HCT116 (cell line): ENCODE data around the gene LY86. TPM values are rescaled to one million over a fixed set of nuclear protein-coding genes. Genes with fewer than 3 reads are reported as not detected.

Experiments
- ATAC-seq: fragments of 200-7000 bp; cut with Tn5 transposase; 2 replicates; pipeline ENCODE4 v1.9.1; 2020; ENCODE audit warnings: mild to moderate bottlenecking, moderate library complexity
- BruUV-seq: library from RNA; stranded (reverse); fragments of 400-500 nt; replicated peaks from 2 replicates; lab custom pipeline; 2021; lab: Mats Ljungman, UMichigan
- CTCF ChIA-PET: fragments of 300-600 bp; sonication (Branson Sonifier 250); formaldehyde crosslinking; loops from one replicate; lab custom pipeline; 2021; ENCODE audit warnings: antibody characterized with exemption; lab: Charles Lee
- POLR2A ChIA-PET: fragments of 300-600, 350-600 bp; sonication (Branson Sonifier 250); formaldehyde crosslinking; loops from one replicate; lab custom pipeline; 2021; ENCODE audit warnings: antibody characterized with exemption; lab: Charles Lee
- RAD21 ChIA-PET, 2 experiments: fragments of 300-600 bp; sonication (Branson Sonifier 250); formaldehyde crosslinking; loops; one replicate each; lab custom pipeline; 2023; ENCODE audit warnings: low total read pairs in 2 of 2; ENCODE audit not compliant: uncharacterized antibody in 2 of 2, unreplicated experiment in 2 of 2, low non-redundant PET in 1 of 2; lab: Charles Lee
- DNase-seq: peaks from one replicate; pipeline ENCODE4 v3.0.0-alpha.2; 2010; ENCODE audit warnings: low read depth, low spot score
- H2AFZ ChIP-seq: fragments of 200-600 bp; shearing (Covaris generic), sonication (generic); 2 replicates; pipeline ENCODE4 v1.6.1; 2017; ENCODE audit warnings: low read depth, mixed run types, mixed read lengths, antibody characterized with exemption, low read length; ENCODE audit not compliant: poor library complexity, severe bottlenecking
- H3K27ac ChIP-seq: 2 replicates; pipeline ENCODE4 v1.5.1; 2012; ENCODE audit warnings: low read depth, low read length
- H3K27me3 ChIP-seq: fragments of 200-600 bp; sonication (generic); 2 replicates; pipeline ENCODE4 v1.6.1; 2016; ENCODE audit warnings: mixed run types, low read length, mixed read lengths; ENCODE audit not compliant: insufficient read depth
- H3K36me3 ChIP-seq, 2 experiments: fragments of 200-500 bp in 1 of 2; fragments of 200-600 bp in 1 of 2; sonication (Bioruptor generic) in 1 of 2; sonication (generic) in 1 of 2; 2 replicates each; pipeline versions ENCODE4 v1.5.1 to v1.6.1; 2014 to 2016; ENCODE audit warnings: low read length in 2 of 2, inconsistent platforms in 1 of 2, mixed read lengths in 1 of 2, mixed run types in 1 of 2; ENCODE audit not compliant: insufficient read depth in 2 of 2, control insufficient read depth in 1 of 2
- H3K4me1 ChIP-seq, 2 experiments: fragments of 200-600 bp in 1 of 2; sonication (generic) in 1 of 2; 2 replicates each; pipeline versions ENCODE4 v1.5.1 to v1.6.1; 2012 to 2017; ENCODE audit warnings: low read length in 2 of 2, inconsistent platforms in 1 of 2, mild to moderate bottlenecking in 1 of 2, mixed read lengths in 1 of 2, mixed run types in 1 of 2, moderate library complexity in 1 of 2; ENCODE audit not compliant: insufficient read depth in 2 of 2, control insufficient read depth in 1 of 2
- H3K4me2 ChIP-seq: fragments of 200-600 bp; sonication (generic); 2 replicates; pipeline ENCODE4 v1.6.1; 2017; ENCODE audit warnings: mixed run types, low read length, mixed read lengths
- H3K4me3 ChIP-seq, 2 experiments: fragments of 200-600 bp in 1 of 2; sonication (generic) in 1 of 2; replicated peaks in 1 of 2; 2 replicates each; pipeline ENCODE4 v1.5.1; 2011 to 2016; ENCODE audit warnings: low read length in 2 of 2, control low read depth in 1 of 2, low read depth in 1 of 2, mild to moderate bottlenecking in 1 of 2, mixed read lengths in 1 of 2, mixed run types in 1 of 2
- H3K79me2 ChIP-seq: fragments of 200-600 bp; sonication (generic); 2 replicates; pipeline ENCODE4 v1.6.1; 2017; ENCODE audit warnings: mild to moderate bottlenecking, mixed run types, low read length, moderate library complexity, mixed read lengths; ENCODE audit not compliant: insufficient read depth
- H3K9ac ChIP-seq: fragments of 200-600 bp; sonication (generic); 2 replicates; pipeline ENCODE4 v1.6.1; 2016; ENCODE audit warnings: low read length, mixed read lengths
- H3K9me2 ChIP-seq: fragments of 200-600 bp; sonication (generic), shearing (Covaris generic); 2 replicates; pipeline ENCODE4 v1.6.1; 2017; ENCODE audit warnings: mixed run types, mild to moderate bottlenecking, moderate library complexity; ENCODE audit not compliant: insufficient read depth
- H3K9me3 ChIP-seq, 2 experiments: fragments of 200-500 bp in 1 of 2; fragments of 200-600 bp in 1 of 2; sonication (Bioruptor generic) in 1 of 2; sonication (generic) in 1 of 2; 2 replicates each; pipeline ENCODE4 v1.6.1; 2014 to 2017; ENCODE audit warnings: low read length in 2 of 2, mixed read lengths in 2 of 2, inconsistent platforms in 1 of 2, low read depth in 1 of 2, mild to moderate bottlenecking in 1 of 2, mixed run types in 1 of 2, moderate library complexity in 1 of 2; ENCODE audit not compliant: control insufficient read depth in 1 of 2, insufficient read depth in 1 of 2
- H4K20me1 ChIP-seq: fragments of 200-600 bp; sonication (generic), shearing (Covaris generic); 2 replicates; pipeline ENCODE4 v1.6.1; 2017; ENCODE audit warnings: mixed run types, mild to moderate bottlenecking, moderate library complexity; ENCODE audit not compliant: insufficient read depth
- CBX3 ChIP-seq: IDR thresholded peaks from 2 replicates; pipeline ENCODE4 v1.6.1; 2012; ENCODE audit warnings: low read depth
- CEBPB ChIP-seq: IDR thresholded peaks from 2 replicates; pipeline ENCODE4 v1.6.1; 2012; ENCODE audit warnings: low read depth
- FOSL1 ChIP-seq: IDR thresholded peaks from 2 replicates; pipeline ENCODE4 v1.6.1; 2012; ENCODE audit warnings: low read depth
- POLR2AphosphoS5 ChIP-seq: IDR thresholded peaks from 2 replicates; pipeline ENCODE4 v1.6.1; 2011; ENCODE audit warnings: mild to moderate bottlenecking, low read depth, low read length, moderate library complexity
- RAD21 ChIP-seq: IDR thresholded peaks from 2 replicates; pipeline ENCODE4 v1.6.1; 2012; ENCODE audit warnings: low read depth, mild to moderate bottlenecking
- SRF ChIP-seq: IDR thresholded peaks from 2 replicates; pipeline ENCODE4 v1.6.1; 2012; ENCODE audit warnings: low read depth
- intact Hi-C: fragments of 100-400 bp; cut with micrococcal nuclease; formaldehyde crosslinking; loops from 2 replicates; pipeline ENCODE4 v1.10.0; 2022
- total RNA-seq: library from RNA; stranded (reverse); gene quantifications from one replicate; pipeline ENCODE4 v1.2.1, GENCODE V29; 2021; ENCODE audit not compliant: unreplicated experiment
- TF ChIP-seq, protein P1 (sequence below), 3 experiments: fragments of 200-600 bp in 1 of 3; sonication (generic) in 1 of 3; IDR thresholded peaks in 2 of 3; conservative IDR thresholded peaks in 1 of 3; 2 replicates each; pipeline ENCODE4 v1.5.1; 2012 to 2017; ENCODE audit warnings: low read depth in 2 of 3, low read length in 2 of 3, antibody characterized with exemption in 1 of 3, borderline replicate concordance in 1 of 3, control low read depth in 1 of 3, mild to moderate bottlenecking in 1 of 3, mixed read lengths in 1 of 3, mixed run types in 1 of 3, moderate library complexity in 1 of 3; ENCODE audit not compliant: insufficient read depth in 1 of 3
- TF ChIP-seq, protein P2 (sequence below): IDR thresholded peaks from 2 replicates; pipeline ENCODE4 v1.6.1; 2012
- TF ChIP-seq, protein P3 (sequence below): IDR thresholded peaks from 2 replicates; pipeline ENCODE4 v1.6.1; 2012
- TF ChIP-seq, protein P4 (sequence below): IDR thresholded peaks from 2 replicates; pipeline ENCODE4 v1.6.1; 2011; ENCODE audit warnings: mild to moderate bottlenecking, low read length, moderate library complexity; ENCODE audit not compliant: insufficient replicate concordance; ENCODE audit errors: extremely low read depth

The LY86 gene
- total RNA-seq, 1 experiment from 2014 or later: not detected

DNA sequence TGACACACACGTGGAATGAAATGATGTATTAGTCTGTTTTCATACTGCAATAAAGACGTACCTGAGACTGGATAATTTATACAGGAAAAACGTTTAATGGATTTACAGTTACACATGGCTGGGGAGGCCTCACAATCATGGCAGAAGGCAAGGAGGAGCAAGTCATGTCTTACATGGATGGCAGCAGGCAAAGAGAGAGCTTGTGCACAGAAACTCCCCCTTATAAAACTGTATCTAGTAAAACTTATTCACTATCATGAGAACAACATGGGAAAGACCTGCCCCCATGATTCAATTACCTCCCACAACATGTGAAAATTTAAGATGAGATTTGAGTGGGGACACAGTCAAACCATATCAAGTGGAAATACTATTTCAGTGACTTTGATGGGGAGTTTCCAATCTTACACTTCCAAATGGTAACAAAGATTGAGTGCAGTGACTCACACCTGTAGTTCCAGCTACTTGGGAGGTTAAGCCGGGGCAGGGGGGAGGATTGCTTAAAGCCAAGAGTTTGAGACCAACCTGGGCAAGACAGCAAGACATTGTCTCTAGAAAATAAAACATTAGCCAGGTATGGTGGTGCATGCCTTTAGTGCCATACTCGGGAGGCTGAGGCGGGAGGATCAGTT lies 8.2 kb upstream of the LY86 start:
- TF ChIP-seq, protein P1, sequence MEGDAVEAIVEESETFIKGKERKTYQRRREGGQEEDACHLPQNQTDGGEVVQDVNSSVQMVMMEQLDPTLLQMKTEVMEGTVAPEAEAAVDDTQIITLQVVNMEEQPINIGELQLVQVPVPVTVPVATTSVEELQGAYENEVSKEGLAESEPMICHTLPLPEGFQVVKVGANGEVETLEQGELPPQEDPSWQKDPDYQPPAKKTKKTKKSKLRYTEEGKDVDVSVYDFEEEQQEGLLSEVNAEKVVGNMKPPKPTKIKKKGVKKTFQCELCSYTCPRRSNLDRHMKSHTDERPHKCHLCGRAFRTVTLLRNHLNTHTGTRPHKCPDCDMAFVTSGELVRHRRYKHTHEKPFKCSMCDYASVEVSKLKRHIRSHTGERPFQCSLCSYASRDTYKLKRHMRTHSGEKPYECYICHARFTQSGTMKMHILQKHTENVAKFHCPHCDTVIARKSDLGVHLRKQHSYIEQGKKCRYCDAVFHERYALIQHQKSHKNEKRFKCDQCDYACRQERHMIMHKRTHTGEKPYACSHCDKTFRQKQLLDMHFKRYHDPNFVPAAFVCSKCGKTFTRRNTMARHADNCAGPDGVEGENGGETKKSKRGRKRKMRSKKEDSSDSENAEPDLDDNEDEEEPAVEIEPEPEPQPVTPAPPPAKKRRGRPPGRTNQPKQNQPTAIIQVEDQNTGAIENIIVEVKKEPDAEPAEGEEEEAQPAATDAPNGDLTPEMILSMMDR (IDR thresholded peaks at IDR 0.05 in 2 of 3, conservative IDR thresholded peaks at IDR 0.05 in 1 of 3; ENCODE audit: borderline replicate concordance in 1 of 3, insufficient read depth in 1 of 3, low read depth in 2 of 3, low read length in 2 of 3): no peak
- TF ChIP-seq, protein P2, sequence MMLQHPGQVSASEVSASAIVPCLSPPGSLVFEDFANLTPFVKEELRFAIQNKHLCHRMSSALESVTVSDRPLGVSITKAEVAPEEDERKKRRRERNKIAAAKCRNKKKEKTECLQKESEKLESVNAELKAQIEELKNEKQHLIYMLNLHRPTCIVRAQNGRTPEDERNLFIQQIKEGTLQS: no peak
- TF ChIP-seq RAD21 (no peak), SRF (no peak), FOSL1 (no peak), POLR2AphosphoS5 (no peak), CBX3 (no peak), CEBPB (no peak)
- TF ChIP-seq, protein P3, sequence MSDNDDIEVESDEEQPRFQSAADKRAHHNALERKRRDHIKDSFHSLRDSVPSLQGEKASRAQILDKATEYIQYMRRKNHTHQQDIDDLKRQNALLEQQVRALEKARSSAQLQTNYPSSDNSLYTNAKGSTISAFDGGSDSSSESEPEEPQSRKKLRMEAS: no peak
- TF ChIP-seq, protein P4, sequence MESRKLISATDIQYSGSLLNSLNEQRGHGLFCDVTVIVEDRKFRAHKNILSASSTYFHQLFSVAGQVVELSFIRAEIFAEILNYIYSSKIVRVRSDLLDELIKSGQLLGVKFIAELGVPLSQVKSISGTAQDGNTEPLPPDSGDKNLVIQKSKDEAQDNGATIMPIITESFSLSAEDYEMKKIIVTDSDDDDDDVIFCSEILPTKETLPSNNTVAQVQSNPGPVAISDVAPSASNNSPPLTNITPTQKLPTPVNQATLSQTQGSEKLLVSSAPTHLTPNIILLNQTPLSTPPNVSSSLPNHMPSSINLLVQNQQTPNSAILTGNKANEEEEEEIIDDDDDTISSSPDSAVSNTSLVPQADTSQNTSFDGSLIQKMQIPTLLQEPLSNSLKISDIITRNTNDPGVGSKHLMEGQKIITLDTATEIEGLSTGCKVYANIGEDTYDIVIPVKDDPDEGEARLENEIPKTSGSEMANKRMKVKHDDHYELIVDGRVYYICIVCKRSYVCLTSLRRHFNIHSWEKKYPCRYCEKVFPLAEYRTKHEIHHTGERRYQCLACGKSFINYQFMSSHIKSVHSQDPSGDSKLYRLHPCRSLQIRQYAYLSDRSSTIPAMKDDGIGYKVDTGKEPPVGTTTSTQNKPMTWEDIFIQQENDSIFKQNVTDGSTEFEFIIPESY: no peak
- TF ChIP-seq, all 23 proteins: peak for 0
- ChIA-PET CTCF (interaction anchor here (0.8 kb wide), 1 partner anchor 22 kb away, joined by 3 read pairs; no protein-coding TSS in a partner anchor), POLR2A (no interaction called here), RAD21 (no interaction called here)
- no peaks in the 10 kb centered on the region for H4K20me1 ChIP-seq
- peaks cover 8% of the 10 kb centered on the region for H3K27me3 ChIP-seq
- DNase-seq (no peak), ATAC-seq (no peak)
- H3K9me3 ChIP-seq: no peaks in the 10 kb centered on the region
- no TSS peak for BruUV-seq
- no peak overlapping the region for H2AFZ ChIP-seq
- no peaks in the 10 kb centered on the region for H3K36me3 ChIP-seq
- no peaks in the 10 kb centered on the region for H3K79me2 ChIP-seq
- no peak overlapping the region for H3K4me3 ChIP-seq
- intact Hi-C loops: no loop called here
- no peak overlapping the region for H3K4me2 ChIP-seq
- no peaks in the 10 kb centered on the region for H3K4me1 ChIP-seq
- H3K27ac ChIP-seq: no peak overlapping the region
- H3K9me2 ChIP-seq: no peaks in the 10 kb centered on the region
- no peak overlapping the region for H3K9ac ChIP-seq
